Articular chondrocyte of knee joint (primary cell): ENCODE measurements around the gene DNAJC3. TPM values are rescaled to one million over a fixed set of nuclear protein-coding genes. Genes with fewer than 3 reads are reported as not detected.

ENCODE experiments used
- small RNA-seq: library from RNA; depleted of rRNA; stranded (forward); fragments of <200 nt; gene quantifications from one replicate; pipeline ENCODE3, GENCODE V24; 2012
- total RNA-seq: library from RNA; depleted of rRNA; stranded (reverse); fragments of >200 nt; gene quantifications from 2 replicates; pipeline ENCODE4 v1.2.3, GENCODE V29; 2012

DNAJC3 gene, protein sequence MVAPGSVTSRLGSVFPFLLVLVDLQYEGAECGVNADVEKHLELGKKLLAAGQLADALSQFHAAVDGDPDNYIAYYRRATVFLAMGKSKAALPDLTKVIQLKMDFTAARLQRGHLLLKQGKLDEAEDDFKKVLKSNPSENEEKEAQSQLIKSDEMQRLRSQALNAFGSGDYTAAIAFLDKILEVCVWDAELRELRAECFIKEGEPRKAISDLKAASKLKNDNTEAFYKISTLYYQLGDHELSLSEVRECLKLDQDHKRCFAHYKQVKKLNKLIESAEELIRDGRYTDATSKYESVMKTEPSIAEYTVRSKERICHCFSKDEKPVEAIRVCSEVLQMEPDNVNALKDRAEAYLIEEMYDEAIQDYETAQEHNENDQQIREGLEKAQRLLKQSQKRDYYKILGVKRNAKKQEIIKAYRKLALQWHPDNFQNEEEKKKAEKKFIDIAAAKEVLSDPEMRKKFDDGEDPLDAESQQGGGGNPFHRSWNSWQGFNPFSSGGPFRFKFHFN
- total RNA-seq: 104 and 106 TPM in 2 replicates

DNA sequence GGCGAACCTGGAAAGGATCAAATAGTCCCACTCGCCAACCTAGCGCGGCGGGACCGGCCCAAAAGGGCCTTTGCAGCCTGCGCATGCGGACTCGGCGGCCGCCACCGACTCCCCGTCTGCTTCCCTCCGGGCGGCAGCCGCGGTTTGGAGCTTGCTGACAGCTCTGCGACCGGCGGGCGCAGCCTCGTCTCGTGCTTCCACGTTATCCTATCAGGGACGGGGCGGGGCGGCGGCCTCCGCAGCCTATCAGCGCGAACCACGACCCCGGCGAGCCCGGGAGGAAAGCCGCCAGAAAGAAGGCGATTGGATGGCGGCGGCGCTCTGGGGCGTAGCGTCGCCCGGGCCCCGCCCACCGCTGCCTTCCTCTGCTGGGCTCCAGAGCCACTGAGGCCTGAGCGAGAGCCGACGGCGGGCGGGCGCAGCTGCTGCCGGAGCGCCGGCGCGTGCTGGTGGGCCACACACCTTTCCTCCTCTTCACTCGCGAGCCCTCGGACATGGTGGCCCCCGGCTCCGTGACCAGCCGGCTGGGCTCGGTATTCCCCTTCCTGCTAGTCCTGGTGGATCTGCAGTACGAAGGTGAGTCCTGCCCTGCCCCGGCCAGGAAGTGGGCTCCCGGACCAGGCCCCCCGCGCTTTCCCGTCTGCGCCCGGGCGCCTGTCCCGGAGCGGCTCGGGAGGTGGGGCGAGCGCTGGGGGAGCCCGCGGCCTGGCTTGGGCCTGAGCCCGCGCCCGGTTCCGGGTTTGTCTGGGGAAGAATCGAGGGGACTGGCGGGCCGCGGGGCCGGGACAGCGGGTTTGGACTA is at the start of gene DNAJC3:
Gene DNAJC3 (plus strand): TSS at position 378 of the 802 bp plus-strand sequence. CDS start 117 bp downstream, at position 495.

GRCh38 chr13:95644601-95645052 is 32.3 kb upstream of the DNAJC3 start, which contains the start of gene DZIP1:
TSS of gene DZIP1 (minus strand) at chr13:95644706. CDS start at chr13:95642029, 2,677 bp downstream.

Small RNA genes lying within 50 kb of the gene (small RNA-seq; reads per million reads assigned to genes)
- gene HMGN1P24: not detected

Other genes with a start within 250 kb of the DNAJC3 start
- gene CLDN10, start 124.4 kb upstream of the DNAJC3 start, total RNA-seq: not detected in 2 replicates
- 43.5 and 44.0 TPM in 2 replicates for gene DZIP1, start 32.4 kb upstream of the DNAJC3 start, total RNA-seq